Germinal center (tissue), 1 donor: Measurements from ENCODE around the gene GPR26.

Experiments
- DNase-seq: peaks from one replicate; pipeline ENCODE4 v3.0.0; 2012; ENCODE audit warnings: mixed read lengths, low spot score

The GPR26 gene

DNA sequence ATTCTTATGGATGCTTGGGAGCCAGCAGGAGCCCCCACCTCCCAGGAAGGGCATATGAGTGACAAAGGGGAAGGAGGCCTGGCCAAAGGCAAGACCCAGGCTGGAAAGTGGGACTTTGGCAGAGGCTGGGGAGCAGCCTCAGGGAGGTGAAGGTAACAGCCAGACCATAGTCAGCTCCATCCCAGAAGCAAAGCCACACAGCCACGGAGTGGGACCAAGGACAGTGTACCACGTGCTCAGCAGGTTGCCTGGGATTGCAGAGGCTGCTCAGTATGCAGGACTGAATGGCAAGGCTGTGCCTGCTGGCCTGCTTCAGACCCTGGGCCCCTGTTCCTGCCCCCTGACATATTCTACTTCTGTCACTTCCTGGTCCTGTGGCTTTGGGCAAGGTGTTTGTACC lies 17.6 kb upstream of the GPR26 start:
- no peak for DNase-seq

DNA sequence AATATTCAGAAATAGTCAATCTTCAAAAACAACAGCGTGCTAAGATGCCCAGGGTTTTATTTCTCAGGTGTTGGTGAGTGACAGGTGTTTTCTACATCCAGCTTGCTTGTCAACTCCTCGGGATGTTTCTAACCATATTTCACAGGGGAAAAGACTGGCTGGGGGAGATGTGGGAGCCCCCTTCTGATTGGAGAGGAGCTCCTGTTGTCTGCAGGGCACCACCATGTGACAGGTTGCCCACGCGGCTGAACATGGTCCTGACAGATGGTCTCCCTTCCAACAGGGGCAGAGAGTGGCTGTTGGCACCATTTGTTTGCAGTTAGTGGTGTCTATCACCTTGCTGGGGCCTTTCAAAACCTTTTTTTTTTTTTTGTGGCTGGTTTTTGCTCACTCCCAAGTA lies 16.5 kb upstream of the GPR26 start:
- no peak for DNase-seq

DNA sequence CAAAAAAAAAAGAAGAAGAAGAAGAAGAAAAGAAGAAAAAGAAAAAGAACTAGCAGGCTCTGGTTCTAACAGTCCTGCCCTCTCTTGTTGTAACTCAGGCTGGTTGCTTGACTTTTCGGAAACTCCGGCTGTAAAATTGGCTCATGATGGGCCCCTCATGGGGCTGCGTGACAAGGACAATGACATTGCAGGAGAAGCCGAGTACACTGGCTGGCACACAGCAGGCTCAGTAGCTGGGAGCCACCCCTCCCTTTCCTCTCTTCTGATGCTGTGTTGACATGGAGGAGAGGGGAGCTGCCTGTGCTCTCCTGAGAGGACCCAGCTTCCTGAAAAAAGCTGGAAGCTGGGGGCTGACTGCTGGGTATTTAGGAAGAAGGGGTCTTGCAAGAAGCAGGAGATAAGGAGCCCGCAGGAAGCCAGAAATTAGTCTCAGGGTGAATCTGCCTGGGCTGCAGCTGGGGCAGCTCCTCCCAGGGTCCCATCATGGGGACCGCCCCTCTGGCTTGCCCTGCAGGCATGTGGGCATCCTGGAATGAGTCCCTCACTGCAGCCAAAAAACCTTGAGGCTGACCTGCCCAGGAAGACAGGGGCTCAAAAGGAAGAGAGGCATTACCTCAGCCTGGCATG lies 14.6 kb upstream of the GPR26 start:
- no peak for DNase-seq

DNA sequence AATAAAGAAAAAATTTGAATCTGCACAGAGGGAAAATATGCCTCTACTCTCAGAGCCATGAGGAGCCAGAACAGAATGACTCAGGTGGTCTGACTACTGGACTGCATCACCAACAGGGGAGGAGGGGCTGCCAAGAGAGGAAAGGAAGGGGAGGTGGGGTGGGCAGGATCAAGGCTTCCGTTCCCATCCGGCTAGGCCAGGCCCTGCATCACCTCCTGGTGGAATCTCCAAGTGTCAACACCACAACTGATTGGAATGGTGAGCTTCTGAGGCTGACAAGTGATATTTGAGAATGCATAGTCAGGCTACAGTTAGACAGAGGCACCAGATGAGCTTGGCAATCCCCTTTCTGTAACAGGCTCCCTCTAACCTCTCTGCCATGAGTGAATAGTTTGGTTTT lies 10.4 kb upstream of the GPR26 start:
- DNase-seq = no peak

DNA sequence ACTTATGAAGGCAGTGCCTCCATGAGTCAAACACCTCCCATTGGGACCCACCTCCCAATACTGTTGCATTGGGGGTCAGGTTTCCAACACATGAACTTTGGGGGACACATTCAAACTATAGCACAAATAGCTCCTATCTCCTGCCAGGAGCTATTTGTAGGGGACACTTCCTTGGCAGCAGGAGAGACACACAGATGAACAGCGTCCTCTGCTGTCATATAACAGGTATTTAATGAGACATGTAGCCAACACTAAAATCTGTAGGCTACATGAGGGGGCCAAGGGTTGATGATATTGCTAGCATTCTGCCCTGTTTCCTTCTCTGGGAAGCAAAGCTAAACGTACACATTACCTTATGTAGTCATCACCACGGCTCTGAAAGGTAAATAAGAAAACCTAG lies 2.6 kb upstream of the GPR26 start:
- DNase-seq = no peak

DNA sequence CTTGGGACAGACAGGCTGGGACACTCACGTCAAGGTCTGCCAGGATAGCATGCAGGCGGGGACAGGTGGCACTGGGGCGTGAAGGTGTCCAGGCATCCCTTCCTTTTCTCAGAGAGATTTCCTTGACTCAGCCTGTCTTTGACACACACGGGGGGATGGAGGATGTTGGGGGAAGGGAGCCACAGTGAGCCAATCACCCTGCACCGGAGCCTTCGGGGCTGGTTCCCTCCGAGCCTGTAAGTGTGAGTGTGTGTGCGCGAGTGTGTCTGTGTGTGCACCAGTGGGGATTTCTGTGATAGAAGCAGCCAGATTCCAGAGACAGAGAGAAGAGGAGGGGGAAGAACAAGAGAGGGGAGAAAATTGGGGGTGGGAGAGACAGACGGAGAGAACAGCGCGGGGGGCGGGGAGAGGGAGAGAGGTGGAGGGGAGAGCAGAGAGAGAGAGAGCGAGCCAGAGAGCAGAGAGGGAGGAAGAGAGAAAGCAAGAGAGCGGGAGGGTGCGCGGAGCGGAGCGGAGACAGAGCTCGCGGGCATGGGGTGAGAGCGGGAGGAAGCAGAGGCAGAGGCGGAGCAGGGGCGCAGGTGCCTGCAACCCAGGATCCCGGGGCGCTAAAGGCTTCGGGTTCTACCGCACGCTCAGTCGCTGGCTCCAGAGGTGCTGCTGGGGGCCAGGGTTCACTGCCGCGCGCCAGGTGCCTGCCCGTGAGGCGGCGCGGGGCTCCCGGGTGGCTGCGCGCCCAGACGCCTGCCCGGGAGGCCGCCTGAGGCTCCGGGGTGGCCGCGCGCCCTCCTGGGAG lies 466 bp upstream of the GPR26 start:
- DNase-seq = no peak

DNA sequence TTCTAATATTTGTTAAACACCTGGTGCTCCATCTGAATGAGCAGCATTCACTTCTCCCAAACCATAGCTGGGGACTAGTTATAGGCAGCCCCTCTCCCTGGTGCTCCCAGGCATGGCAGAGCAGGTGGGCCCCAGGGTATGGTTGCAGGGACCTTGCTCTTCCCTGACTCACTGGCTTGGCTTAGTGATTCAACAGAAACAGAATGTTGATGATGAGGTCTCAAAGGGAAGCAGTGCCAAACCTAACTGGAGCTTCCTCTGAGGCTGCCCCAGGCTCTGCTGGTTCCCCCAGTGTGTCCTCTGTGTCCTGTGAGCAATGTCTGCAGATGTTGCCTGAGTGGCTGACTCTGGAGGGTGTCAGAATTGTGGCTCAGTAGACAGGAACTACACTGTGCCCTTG lies 3.7 kb downstream of the GPR26 start:
- no peak for DNase-seq

DNA sequence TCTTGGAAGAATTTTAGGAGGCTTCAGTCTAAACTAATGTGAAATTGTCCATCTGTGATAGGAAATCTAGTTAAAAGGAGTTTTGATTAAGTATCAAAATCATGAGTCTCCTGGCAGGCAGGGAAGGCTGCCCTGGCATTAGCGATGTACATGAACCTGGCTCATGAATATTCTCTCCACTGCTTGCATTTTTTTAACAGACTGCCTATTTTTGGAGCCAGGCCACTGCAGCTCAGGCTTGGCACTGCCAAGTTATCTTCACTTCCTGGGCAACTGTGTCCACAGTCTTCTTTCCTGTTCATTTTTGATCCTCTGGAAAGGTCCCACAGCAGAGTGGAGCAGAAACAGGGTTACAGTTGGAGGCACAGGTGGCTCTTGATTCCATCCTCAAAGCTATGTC lies 7.0 kb downstream of the GPR26 start:
- DNase-seq = no peak

DNA sequence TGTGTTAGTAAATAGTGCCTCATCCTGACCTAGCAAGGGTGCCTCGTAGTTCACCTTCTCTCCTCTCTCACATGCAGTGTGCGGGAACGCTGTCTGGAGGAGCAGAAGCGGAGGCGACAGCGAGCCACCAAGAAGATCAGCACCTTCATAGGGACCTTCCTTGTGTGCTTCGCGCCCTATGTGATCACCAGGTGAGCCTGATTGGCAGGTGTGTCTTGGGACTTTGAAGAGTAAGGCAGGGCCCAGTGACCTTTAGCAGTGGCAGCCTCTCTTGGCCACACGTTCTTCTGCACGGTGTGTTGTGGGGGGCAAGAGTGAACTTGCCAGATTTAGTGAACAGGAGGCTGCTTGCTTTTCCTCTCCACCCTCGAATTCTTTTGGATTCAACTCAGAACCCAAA lies 8.6 kb downstream of the GPR26 start:
- no peak for DNase-seq

DNA sequence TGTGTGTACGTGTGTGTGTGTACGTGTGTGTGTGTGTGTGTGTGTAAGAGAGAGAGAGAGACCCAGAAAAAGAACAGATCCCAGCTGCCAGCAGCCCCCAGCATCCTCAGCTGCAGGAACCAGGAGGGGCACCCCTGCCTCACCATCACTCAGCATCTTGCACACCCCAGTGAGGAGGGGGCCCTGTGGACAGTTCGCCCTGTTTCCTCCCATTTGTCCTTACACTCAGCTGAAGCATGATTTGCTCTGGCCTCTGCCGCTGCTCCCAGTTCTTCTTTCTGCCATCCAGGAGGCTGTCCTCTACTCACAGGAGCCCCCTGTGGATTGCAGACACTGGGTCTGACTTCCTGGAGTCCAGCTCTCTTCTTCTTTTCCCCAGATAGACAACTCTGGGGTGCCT lies 9.7 kb downstream of the GPR26 start:
- no peak for DNase-seq

DNA sequence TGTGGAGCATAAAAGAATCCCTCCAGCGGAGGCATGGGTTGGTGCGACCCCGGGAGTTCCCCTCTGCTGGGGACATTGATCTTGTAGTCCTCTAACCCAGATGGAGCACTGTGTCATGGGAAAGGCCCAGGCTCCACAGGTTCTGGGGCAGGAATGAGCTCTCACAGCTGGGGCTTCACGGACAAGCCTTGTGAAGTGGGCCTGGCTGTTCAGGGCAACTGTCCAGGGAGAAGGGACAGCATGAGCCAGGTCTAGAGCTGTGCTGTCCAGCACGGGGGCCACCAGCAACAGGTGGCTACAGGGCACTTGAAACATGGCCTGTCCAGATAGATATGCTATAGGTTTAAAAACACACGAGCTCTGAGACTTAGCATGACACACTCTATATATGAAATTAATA lies 11.4 kb downstream of the GPR26 start:
- no peak for DNase-seq

DNA sequence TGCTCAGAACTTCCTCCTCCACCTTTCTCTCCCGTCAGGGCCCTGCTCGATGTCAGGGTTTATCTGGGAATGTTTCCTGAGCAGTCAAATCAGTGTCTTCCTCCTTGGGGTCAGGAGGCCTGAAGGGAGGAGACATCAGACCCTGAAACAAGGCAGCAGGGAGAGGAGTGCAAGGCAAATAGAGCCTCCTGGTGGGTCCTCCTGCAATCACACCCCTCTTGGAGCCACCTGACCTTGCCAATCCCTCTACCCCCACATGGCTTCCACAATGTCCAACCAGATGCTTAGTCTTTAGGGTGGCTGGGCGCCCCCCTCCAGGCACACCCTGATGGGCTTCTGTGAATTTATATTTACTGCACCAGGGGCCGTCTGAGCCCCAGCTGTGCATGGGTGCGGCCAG lies 12.2 kb downstream of the GPR26 start:
- no peak for DNase-seq

DNA sequence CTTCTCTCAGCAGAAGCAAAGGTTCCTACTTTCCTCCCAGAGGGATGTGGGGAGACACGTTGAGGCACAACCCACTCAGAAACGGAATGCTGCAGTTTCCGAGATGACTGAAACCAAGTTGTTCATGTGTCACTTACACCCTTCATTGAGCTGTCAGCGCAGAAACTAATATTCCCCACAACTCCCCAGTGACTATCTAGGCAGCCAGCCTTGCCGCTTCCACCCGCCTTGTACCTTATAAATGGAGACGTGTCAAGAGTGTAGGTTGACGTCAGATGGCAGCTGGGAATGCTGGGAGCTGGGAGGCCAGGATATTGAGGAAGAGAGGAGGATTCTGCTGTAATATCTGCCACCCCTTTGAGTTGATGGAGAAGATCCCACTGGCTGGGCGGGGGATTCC lies 15.1 kb downstream of the GPR26 start:
- no peak for DNase-seq

DNA sequence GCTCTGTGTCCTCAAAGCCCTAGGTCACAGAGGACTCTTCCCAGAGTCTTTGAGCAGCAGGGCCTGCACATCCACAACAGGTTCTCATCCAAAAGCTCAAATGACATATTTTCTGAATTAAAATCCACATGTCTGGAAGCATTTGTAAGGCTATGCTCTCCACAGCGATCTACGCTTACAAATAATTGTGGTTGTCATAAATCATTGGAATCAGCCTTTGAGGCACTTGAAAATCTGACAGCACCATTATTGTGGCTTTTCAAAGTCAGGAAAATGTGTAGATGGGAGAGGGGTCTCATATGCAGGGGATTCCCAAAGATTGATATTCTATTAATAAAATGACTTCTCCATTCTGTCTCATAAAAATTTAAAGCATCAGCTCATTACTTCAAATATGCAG lies 16.3 kb downstream of the GPR26 start:
- no peak for DNase-seq

DNA sequence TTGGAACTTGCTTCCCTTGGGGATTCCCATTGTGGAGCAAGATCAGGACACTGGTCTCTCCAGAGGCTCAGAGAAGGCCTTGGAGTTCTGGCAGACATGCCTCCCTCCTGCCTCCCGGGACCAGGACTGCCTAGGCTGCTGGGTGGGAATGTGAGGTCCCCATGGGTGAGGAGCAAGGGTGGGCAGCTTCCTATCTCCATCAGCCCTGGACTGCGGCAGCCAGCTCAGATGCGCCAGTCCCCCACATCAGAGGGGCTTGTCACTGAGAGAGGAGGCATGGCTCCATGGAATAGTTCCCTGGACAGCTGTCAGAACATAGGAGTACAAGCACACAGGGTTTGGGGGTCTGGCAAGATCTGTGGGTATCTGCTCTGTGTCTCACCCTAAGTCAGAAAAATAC lies 17.3 kb downstream of the GPR26 start:
- DNase-seq = no peak

DNA sequence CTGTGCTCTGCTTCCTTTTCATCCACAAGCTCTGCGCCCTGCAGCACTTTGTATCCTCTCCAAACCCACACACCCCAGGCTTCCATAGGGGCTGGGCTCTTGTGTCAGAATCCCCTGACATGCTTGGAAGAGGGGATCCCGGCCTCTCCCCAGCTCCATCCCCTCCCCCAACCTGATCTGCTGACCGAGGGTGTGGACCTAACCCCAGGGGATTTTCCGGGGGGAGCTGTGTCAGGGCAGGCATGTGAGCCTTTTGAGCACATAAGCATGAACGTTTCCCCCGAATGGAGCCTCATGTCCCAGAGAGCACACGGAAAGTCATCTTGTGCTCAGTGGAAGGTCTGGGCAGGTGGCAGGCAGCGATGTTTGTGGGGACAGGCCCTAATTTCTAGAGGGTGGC lies 17.7 kb downstream of the GPR26 start:
- DNase-seq = no peak

DNA sequence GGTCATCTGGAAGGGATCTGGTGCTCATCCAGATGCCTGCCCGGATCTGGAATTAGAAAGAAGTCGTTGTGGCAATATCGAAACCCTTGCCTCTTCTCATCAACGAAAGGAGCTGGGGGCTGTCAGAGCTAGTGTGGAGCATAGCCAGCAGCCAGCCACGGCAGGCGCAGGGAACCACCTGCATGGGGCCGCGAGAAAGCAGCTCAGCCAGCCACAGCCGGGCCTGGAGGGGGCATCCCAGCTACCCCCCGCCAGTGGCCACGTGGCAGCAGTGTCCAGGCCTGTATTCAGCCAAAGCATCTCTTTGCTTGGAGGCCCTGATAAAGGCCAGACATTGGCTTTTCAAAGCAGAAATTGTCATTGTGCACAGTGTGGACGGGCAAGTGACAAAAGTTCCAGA lies 19.1 kb downstream of the GPR26 start:
- no peak for DNase-seq

DNA sequence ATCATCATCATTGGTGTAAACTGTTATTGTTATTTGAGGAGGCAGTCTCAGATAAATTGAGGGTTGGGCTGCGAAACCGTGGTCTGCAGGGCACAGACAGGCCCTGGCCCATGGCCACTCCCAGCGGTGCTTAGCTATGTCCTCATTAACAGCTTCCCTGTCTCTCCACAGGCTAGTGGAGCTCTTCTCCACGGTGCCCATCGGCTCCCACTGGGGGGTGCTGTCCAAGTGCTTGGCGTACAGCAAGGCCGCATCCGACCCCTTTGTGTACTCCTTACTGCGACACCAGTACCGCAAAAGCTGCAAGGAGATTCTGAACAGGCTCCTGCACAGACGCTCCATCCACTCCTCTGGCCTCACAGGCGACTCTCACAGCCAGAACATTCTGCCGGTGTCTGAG lies 21.6 kb downstream of the GPR26 start:
- DNase-seq = no peak

DNA sequence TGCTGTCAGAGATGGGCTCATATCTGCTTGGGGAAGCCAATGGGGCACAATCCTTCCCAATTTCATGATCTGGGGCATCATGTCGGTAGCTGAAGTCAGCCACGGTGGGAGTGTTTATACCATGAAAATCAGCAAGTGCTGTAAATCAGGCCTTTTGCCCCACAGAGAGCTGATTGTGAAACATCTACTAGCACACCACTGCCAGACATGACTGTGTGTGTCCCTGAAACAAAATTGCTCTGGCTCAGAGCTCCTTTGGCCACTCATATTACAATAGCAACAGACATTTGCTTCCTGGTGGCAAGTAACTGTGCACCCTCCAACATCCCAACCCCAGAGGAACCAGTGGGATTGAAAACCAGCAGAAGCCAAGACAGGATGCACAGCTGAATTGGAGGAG lies 23.7 kb downstream of the GPR26 start:
- no peak for DNase-seq

DNA sequence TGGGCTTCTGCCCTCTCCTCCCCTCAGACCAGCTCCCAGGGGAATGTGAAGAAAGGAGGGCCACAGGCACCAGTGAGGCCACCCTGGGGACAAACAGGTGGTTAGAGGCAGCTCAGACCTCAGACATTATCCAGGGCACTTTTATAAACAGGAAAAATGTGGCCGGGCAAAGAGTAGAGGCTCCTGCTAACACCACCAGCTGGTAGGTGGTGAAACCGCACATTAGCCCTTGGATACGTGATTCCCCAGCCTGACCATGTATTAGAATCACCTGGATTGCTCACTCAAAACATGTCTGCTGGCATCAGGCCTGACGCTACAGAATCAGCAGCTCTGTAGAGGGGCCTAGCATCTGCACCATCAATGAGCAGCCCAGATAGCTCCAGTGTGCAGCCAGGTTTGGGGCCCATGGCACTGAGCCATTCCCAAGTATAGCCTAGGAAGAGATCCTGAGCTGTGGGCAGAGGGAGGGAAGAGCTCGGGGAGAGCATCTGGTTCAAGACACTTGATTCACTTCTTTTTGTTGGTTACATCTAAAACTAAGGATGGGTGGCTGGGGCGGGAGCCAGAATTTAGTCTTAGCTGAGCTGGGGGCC lies 37.1 kb downstream of the GPR26 start:
- no peak for DNase-seq

DNA sequence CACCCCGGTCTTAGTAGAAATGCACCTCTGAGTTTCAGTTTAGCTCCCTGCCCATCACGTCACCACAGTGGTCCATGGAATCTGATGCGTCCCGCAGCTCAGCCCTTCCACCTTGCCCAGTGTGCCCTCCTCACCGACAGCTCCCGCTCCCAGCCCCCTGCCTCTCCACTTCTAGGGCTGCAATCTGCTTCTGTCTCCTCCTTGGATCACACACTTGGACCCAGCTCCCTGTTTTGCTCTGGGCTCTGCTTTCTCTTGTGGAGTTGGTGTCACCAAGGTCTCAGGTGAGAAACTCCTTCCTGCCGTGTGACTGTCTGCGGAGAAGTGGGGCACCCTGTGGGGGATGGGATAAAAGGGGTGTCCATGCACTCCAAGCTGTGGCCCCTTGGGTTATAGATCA lies 37.9 kb downstream of the GPR26 start:
- DNase-seq = no peak

DNA sequence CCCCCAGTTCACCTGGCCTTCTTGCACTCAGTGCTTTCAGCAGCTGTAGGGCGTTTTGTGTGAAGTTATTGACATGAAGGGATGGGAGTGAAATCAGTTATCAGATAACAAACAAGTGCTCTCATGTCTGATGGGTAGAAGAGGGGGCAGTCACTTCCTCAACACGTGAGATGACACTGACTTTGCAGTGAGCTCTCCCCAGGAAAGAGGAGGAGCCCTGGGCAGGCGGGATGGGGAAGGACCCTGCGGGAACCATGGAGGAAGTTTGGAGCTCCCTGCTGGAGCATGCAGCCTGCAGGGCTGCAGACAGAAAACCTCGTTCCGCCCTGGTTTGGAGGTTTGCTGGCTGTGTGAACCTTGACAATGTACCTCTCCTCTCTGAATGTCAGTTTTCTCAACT lies 38.7 kb downstream of the GPR26 start:
- no peak for DNase-seq

DNA sequence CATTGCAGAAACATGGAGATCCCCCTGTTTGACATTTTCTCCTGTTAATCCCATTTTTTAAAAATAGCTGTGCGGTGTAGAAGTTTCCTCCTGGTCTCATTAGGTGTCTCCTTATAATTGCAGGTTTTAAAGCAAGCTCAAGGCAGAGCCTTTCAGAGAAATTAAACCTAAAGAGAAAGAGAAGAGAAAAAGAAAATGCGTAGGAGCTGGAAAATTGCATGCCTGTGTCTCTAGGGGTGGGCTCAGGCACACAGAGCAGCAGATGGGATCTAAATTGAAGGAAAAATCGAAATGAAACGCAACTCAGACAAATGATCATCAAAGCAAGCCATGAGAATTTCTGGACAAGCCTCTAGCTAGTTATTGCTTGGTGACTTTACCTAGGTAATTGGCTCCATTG lies 40.1 kb downstream of the GPR26 start:
- DNase-seq = no peak

DNA sequence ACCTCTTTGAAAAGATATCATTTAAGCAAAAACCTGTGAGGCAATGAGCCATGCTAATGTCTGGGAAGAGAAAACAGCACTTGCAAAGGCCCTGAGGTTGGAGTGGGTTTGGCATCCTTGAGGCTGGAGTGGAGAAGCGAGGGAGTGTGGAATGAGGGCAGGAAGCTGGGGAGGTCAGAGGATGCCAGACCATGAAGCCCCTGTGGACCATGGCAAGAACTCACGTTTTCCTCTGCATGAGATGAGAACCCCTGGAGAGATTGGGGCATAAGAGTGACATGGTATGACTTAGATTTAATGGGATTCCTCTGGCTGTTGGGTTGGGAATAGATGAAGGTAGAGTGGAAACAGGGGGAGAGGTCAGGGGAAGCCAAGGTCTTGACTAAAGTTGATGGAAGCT lies 49.4 kb downstream of the GPR26 start:
- no peak for DNase-seq
